ENCODE measurements around the gene PNPLA2.

Gene PNPLA2

GRCh38 chr11:862696-863022 lies 43.9 kb downstream of the PNPLA2 start:
- FAIRE-seq (no peak), DNase-seq (ENCODE audit: insufficient read length, low spot score) (no peak)
- TF ChIP-seq, protein P1, sequence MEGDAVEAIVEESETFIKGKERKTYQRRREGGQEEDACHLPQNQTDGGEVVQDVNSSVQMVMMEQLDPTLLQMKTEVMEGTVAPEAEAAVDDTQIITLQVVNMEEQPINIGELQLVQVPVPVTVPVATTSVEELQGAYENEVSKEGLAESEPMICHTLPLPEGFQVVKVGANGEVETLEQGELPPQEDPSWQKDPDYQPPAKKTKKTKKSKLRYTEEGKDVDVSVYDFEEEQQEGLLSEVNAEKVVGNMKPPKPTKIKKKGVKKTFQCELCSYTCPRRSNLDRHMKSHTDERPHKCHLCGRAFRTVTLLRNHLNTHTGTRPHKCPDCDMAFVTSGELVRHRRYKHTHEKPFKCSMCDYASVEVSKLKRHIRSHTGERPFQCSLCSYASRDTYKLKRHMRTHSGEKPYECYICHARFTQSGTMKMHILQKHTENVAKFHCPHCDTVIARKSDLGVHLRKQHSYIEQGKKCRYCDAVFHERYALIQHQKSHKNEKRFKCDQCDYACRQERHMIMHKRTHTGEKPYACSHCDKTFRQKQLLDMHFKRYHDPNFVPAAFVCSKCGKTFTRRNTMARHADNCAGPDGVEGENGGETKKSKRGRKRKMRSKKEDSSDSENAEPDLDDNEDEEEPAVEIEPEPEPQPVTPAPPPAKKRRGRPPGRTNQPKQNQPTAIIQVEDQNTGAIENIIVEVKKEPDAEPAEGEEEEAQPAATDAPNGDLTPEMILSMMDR (IDR thresholded peaks at IDR 0.05; ENCODE audit: insufficient read depth, missing control alignments) = no peak

- no peak for FAIRE-seq
- TF ChIP-seq, protein P1 (IDR thresholded peaks at IDR 0.05; ENCODE audit: insufficient read depth, missing control alignments) = no peak
- peak; percentile 60 for DNase-seq (ENCODE audit: insufficient read length, low spot score)
Observed at GRCh38 chr11:863023-863909, 44.6 kb downstream of the PNPLA2 start.

- DNase-seq (ENCODE audit: insufficient read length, low spot score) (no peak), FAIRE-seq (no peak)
- TF ChIP-seq, protein P1 (IDR thresholded peaks at IDR 0.05; ENCODE audit: insufficient read depth, missing control alignments) = no peak
Observed at GRCh38 chr11:863910-864827, 45.5 kb downstream of the PNPLA2 start.

- no peak for DNase-seq (ENCODE audit: insufficient read length, low spot score)
- FAIRE-seq = no peak
- TF ChIP-seq, protein P1 (IDR thresholded peaks at IDR 0.05; ENCODE audit: insufficient read depth, missing control alignments) = no peak
Observed at GRCh38 chr11:864898-865297, 46.2 kb downstream of the PNPLA2 start.

- FAIRE-seq = no peak
- TF ChIP-seq, protein P1 (IDR thresholded peaks at IDR 0.05; ENCODE audit: insufficient read depth, missing control alignments) = no peak
- DNase-seq (ENCODE audit: insufficient read length, low spot score) = no peak
Observed at GRCh38 chr11:865462-866430, 47.0 kb downstream of the PNPLA2 start.

GRCh38 chr11:866481-866880 lies 47.8 kb downstream of the PNPLA2 start:
- TF ChIP-seq, protein P1 (IDR thresholded peaks at IDR 0.05; ENCODE audit: insufficient read depth, missing control alignments) = no peak
- no peak for DNase-seq (ENCODE audit: insufficient read length, low spot score)
- FAIRE-seq = no peak
